Measurements from ENCODE around the gene TMEM144.
"Not testable (repeated sequence)": the region's sequence is repeated elsewhere in the genome, so short reads cannot be mapped to it uniquely, and the experiment has no call there.

TMEM144 gene

DNA sequence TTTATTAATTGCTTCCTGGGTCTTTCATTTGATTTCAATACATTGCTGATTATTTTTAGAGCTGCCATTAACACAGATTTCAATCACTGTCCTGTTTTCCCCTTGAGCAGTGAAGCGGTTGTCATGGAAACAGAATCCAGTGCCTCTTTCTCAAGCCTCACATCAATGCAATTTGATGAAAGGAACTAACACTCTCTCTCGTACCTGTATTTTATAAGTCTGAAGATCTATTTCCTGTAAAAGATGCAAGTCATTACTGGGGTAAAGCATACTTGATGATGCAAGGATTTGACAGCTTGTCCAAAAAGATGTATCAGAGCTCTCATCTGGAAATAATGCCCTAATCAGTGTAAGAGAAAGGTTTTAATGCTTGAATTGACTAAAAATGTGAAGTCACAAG, 19.6 kb upstream of the TMEM144 start:
- DNase-seq (ENCODE audit: low read depth, low spot score), result no peak

DNA sequence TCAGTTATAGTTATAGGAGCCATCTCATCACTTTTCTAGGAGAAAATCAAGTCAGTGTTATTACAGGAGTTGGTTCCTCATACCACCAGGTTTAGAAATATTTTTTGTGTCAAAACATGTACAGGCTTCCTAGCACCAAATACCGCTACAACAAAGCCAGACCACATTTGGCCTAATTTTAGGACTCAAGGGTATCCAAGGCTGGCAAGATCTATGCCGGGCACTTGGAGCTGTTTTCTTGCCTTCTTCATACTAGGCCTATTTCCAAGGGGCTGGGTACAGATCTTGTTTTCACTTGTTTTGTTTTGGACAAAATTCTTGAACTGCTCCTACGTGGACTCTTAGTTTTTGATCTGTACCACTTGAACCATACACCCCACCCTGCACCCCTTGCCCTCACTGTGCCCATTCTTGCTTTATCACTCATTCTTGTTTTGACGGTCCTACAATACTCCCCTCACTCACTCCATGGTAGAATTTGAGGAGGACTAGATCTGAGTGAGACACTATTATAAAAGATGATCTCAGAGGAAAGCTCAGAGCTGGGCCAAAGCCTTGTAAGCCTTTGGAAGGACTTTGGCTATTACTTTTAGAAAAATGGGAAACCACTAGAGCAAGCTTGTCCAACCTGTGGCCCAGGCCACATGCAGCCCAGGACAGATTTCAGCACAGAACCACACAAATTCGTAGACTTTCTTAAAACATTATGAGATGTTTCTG, 17.7 kb upstream of the TMEM144 start:
- no peak for DNase-seq (ENCODE audit: low read depth, low spot score)

DNA sequence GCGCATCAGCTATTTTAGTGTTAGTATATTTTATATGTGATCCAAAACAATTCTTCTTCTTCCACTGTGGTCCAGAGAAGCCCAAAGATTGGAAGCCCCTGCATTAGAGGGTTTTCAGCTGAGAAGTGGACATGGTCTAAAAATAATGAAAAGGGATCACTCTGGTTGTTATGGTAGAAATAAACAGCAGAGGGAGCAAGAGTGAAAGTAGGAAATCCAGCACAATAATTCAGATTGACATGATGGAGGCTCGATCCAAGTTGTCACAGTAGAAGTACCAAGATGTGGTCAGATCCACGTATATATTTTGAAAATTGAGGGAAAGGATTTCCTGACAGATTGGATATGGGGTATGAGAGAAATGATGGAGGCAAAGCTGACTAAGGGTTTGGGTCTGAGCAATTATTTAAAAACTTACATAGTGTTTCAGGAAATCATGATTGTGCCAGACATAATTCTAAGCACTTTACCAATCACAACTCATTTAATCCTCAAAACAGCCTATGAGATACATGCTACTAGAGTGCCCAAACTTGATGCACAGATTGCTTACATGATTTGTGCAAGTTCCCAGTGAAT, 17.0 kb upstream of the TMEM144 start:
- DNase-seq (ENCODE audit: low read depth, low spot score), result no peak

DNA sequence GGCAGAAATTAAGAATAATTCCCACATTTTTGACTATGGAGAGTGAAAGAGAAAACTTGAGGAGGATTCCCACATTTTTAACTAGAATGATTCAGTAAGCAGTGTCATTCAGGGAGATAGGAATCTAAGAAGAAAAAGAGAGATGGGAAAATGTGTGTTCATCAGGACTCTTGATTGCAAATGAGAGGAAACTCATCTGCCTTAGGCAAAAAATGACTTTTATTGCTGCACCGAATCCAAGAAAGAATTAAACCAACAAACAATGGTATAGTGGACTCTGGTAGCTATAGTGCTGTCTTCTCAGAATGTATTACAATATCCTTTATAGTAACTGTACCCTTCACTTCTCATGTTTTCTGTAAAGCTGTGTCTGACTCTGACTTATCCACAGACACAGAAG, 15.0 kb upstream of the TMEM144 start:
- DNase-seq (ENCODE audit: low read depth, low spot score), result no peak

DNA sequence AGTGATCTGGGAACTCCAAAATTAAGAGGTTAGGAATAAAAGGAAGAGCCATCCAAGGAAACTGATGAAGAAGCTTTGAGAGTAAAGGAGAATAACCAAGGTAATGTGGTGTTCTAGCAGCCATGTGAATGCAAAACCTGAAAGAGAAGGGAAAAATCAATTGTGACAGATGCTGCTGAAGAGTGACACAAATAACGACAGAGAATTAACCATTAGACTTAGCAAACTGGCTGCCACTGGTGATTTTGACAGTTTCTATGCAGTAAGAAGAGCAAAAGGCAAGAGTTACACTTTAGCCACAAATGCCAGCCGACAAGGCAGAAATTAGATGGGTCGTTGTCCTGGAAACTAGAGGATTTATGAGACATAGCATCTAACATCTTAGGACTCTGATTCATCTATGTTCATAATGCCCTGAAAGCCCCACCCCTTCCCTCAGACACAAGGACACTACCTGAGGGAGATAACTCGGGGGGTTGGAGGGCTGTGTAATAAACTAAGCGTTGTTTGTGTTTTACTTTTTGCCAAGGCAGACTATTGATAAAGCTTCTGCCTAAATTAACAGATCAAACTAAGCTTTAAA, 13.0 kb upstream of the TMEM144 start:
- no peak for DNase-seq (ENCODE audit: low read depth, low spot score)

DNA sequence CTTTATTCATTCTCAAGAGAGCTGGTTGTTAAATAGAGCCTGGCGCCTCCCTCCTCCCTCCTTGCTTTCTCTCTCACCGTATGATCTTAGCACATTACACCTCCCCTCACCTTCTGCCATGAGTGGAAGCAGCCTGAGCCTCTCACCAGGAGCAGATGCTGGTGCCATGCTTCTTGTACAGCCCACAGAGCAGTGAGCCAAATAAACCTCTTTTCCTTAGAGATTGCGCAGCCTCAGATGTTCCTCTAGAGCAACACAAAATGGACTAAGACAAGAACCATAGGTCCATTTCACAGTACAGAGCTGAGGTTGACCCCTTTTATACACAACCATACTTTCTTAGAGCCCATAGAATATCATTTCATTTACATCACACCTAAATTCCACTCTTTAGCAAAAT, 10.1 kb upstream of the TMEM144 start:
- DNase-seq (ENCODE audit: low read depth, low spot score), result no peak

DNA sequence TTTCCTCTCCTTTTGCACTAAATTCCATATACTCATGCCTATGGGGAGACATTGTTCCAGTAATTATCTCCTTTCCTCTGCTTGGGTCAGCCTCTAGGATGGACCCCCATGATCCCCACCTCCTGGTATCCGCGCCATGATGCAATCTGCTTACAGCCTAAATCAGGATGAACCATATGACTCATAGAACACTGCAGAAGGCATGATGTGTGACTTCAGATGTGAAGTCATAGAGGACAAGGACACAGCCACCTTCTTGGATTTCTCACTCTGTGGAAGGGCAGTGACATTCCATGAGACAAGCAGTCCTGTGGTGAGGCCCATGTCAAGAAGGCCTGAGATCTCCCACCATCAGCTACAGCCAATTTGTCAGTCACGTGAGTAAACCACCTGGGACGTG, 9.0 kb upstream of the TMEM144 start:
- DNase-seq (ENCODE audit: low read depth, low spot score), result no peak

DNA sequence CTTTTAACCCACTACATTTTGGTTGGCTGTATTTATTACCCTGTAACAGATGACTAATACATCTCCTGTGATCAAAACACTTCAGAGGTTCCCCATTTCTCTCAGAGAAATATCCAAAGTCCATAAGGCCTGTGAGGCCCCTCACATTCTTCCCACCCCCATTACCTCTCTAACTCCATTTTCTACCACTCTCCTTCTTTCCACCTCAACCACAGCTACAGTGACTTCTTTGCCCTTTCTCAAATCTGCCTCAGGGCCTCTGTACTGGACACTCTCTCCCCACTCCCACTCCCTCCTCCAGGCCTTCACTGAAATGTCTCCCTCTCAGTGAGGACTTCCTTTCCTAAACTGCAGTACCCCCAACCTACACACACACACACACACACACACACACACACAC, 8.4 kb upstream of the TMEM144 start:
- DNase-seq (ENCODE audit: low read depth, low spot score), result no peak

DNA sequence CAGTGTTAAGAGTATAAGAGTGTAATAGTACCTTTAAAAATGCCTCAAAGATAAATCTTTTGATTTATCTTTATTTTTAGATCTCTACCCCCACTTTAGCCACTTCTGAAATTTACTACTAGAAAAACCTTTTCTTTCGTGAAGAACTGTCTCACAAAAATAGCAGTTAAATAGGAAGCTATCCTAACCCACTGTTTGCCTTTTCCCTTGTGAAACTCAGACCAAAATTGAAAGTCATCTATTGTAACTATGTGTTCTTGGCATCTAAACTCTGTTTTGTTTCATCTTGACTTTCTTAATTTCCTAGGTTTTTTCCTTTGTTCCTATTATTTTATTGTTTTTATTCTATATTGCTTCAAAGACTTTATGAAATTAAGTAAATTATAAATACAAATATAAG, 7.8 kb upstream of the TMEM144 start:
- DNase-seq (ENCODE audit: low read depth, low spot score), result no peak

DNA sequence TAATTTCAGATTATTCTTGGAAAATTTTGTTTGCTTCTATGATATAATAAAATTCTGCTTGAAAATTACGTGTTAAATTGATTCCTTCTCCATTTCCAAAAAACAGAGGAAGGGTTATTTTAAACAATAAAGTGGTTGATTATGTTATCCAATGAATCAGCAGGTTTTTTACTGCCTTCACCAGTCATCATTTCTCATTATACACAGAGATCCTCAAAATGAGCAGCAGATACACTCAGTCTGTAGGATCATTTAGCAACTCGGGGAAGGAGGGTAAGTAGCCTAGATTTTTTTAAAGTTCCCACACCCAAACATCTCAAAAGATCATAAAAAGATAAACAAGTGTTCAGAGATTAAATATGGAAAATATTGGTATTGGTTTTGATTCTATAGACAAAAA, 6.8 kb upstream of the TMEM144 start:
- no peak for DNase-seq (ENCODE audit: low read depth, low spot score)

DNA sequence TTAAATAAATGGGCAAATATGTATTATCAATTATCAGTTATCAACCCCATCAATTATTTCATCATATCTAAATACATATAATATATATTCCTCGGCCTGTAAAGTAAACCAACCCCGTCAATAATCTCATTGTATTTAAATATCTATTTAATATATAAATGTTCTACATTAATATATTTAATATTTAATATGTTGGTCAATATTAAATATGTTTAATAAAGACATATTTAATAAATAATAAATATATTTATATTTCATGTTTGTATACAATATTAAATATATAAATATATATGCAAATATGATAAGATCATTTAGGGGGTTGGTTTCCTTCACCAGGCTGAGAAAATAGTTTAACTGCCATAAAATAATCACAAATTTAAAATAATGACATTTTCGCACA, 6.4 kb upstream of the TMEM144 start:
- no peak for DNase-seq (ENCODE audit: low read depth, low spot score)

DNA sequence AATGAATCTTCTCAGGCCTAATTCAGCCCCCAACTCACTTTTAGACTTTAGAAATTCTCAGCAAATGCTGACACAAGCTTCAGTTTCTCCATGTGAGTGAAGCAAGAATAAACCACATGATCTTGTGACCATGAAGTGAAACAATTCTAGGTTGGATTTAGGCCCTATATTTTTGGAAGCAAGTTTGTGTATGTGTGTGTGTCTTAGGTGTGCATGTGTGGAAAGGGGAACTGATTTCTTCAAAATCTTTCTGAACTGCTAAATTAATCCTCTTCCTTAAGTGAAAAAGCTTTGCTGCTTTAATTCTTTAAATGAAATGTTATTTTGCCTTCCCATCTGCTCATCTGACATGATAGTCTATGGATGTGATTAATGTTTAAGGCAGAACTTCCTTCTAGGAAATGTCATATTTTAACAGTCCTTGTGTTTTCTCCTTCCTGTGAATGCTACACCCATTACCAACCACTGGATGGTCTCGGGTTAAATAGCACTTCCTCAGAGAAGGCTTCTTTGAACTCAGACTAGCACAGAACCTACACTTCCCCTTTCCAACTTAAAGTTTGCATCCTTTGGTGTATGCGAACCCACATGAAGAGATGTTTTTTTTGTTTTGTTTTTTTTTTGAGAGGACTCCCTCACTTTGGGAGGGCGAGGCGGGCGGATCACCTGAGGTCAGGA, 1.2 kb upstream of the TMEM144 start:
- no peak for DNase-seq (ENCODE audit: low read depth, low spot score)

DNA sequence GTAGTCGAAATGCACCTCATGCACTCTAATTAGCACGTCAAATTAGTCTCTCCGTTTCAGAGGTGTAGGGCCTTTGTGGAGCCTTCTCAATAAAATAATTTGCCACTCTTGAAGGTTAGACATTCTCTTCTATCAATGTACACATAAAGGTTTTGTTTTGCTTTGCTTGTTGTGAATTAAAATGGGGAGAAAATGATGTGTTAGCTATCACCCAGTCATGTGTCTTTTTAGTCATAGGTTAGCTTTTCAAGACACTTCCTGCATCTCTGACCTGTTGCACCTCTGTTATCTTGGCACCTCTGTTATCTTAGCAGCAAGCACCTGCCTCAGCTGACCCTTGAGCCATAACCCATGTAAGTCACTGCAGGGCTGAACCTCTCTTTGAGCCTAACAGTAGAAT, 936 bp downstream of the TMEM144 start:
- no peak for DNase-seq (ENCODE audit: low read depth, low spot score)

DNA sequence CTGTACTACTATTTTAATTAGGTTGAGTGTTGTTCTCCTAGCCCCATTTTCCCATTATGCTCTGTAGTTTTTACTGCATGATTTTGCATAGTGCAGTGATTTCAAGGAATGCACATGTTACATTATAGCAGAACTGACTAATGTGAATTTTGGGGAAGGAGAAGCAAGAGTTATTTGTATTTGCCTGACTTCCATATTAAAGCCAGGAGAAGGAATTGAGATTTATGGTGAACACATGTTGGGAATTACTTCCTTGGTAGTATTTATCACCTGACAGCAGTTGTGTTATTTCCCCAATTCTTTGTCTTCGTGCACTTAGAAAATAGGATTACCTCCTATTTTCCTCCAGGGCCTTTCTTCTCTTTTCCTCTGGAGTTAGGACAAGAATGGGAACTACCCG, 3.2 kb downstream of the TMEM144 start:
- DNase-seq (ENCODE audit: low read depth, low spot score), result no peak

DNA sequence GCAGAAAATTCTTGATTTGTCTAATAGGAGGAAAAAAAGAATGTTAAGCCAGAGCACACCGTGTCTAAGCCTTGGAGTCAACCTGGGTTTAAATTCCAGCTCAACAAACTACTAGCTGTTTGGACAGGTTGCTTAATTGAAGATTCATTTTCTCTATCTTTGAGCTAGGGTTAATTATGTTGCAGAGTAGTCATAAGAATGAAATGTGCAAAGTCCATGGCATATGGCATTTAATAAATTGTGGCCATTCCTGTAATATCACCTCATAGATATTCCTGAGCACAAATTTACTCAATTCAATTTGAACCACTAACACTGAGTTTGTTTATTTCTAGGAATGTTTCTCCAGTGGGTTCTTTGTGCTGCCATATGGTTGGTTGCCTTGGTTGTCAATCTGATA, 4.6 kb downstream of the TMEM144 start:
- DNase-seq (ENCODE audit: low read depth, low spot score), result no peak

DNA sequence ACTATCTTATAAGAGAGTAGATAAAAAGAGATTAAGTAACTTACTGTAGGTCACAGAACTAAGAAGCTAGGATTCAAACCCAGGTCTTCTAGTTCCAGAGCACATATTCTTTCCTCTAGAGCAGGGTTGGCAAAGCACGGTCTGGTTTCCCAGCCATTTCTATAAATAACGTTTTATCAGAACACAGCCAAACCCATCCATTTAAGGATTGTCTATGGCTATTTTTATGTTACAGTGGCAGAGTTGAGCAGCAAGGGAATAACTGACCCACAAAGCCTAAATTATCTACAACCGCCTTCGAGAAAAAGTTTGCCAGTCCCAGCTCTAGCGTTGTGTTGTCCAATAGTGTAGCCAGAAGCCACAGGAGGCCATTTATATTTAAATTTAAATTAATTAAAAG, 7.5 kb downstream of the TMEM144 start:
- no peak for DNase-seq (ENCODE audit: low read depth, low spot score)

DNA sequence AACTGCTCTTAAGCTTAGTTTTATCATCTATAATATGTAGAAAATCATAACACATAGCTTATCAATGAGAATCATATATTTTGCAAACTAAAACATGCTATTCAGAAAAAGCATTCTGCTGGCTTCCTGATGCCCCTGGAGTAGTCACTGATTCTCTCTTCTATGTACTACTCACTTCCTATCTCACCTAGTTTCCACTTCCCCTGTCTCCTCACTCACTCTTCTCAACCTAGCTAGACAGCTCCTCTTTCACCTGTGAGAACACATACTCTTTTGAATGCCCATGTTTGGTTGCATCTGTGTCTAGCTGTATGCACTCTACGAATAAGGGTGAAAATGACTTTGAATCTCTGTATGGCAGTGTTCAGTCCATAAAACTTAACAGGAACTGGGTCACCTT, 9.3 kb downstream of the TMEM144 start:
- no peak for DNase-seq (ENCODE audit: low read depth, low spot score)

DNA sequence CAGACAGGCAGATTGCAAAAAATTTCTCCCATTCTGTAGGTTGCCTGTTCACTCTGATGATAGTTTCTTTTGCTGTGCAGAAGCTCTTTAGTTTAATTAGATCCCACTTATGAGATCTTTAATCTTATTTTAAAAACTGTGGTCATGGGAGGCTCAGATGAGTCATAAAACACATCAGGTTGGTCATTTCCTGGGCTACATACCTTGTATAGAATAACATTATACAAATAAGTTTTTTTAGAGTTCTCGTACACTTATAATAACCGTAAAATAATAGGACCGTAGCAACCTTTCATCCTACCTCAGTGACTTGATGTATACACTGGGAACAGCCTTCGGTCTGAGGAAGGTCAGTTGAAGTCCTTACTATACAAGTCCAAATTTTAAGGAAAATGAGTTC, 14.0 kb downstream of the TMEM144 start:
- not testable (repeated sequence) for DNase-seq (ENCODE audit: low read depth, low spot score)

DNA sequence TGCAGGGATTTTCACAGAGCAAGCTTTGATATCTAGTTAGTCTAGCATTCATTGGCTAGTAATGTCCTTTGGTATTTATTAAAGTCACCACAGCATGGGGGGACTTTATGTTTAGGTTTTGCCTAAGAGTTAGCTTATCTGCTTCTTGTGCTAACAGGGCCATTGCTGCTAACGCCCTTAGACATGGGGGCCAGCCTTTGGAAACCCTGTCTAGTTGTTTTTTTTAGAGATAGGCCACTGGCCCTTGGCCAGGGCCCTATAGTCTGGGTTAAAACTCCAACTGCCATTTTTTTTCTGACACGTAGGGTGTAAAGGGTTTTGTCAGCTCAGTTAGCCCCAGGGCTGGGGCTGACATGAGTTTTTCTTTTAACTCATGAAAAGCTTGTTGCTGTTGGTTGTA, 14.7 kb downstream of the TMEM144 start:
- not testable (repeated sequence) for DNase-seq (ENCODE audit: low read depth, low spot score)

DNA sequence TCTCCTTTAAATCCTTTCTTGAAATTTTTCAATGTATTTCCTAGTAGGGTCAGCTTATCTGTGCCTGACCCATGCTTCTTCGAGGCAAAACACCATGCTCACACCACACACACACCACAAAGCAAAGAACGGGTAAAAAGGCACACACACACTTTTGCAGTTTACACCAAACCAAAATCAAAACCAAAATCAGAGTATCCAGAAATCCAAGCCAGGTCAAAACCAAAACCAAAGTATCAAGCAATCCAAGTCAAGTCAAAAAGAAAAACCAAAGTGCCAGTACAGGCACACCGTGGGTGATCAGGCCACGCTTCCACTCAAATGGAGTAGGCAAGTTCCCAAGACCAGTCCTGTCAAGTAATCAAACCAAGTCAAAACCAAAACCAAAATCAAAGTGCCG, 17.6 kb downstream of the TMEM144 start:
- DNase-seq (ENCODE audit: low read depth, low spot score), result not testable (repeated sequence)

DNA sequence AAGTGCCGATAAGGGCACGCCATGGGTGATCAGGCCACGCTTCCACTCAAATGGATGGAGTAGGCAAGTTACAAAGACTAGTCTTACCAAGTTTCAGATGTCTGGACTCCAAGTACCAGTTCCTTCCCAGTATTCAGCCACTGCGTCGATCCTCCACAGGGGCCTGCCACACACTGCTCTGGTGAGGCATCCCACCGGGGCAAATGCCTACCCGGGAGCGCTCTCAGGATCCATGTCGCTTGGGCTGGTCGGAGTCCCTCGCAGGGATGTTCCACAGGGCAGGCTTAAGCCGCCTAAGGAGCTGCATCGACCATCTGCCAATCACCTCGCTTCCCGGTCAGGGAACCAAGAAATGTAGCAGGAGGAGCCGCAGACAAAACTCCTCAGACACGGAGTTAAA, 18.1 kb downstream of the TMEM144 start:
- DNase-seq (ENCODE audit: low read depth, low spot score), result not testable (repeated sequence)

DNA sequence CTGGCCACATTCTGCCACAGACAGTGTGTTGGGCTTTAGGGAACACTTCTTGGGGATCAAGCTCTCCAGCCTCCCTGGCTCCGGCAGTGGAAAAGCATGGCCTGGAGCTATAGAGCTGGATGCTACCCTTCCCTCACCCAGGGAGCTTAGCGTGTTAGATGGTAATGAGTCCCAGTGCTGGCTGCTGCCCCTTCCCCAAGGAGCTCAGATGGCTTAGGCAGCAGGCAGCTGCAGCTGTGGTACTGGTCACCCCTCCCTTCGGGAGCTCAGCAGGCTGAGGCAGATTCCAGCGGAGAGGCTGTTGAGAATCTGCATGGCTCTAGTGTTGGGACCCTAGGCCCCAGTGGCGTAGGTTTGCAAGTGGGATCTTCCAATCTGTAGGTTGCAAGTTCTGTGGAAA, 19.5 kb downstream of the TMEM144 start:
- no peak for DNase-seq (ENCODE audit: low read depth, low spot score)

DNA sequence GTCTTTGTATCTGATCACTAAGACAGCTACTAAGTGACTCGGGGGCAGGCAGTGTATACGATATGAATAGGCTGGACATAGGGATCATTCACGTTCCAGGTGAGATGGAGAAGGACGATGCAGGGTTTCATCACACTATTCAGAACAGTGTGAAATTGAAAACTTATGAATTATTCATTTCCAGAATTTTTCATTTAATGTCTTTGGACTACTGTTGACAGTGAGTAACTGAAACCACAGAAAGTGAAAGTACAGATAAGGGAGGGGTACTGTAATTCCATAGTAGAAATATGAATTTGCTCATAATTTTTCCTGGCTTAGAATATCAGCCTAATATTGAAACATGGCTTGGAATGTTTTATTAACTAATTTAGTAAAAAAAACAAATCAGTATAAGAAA, 24.4 kb downstream of the TMEM144 start:
- DNase-seq (ENCODE audit: low read depth, low spot score), result no peak
